ENCODE data around the gene SPARCL1. TPM values are rescaled to one million over a fixed set of nuclear protein-coding genes. Genes with fewer than 3 reads are reported as not detected.
"Not testable (repeated sequence)": the region's sequence is repeated elsewhere in the genome, so short reads cannot be mapped to it uniquely, and the experiment has no call there.

Gene SPARCL1
- total RNA-seq, 4 donors from 2014 or later = 438 to 1,726 (median 559) TPM

DNA sequence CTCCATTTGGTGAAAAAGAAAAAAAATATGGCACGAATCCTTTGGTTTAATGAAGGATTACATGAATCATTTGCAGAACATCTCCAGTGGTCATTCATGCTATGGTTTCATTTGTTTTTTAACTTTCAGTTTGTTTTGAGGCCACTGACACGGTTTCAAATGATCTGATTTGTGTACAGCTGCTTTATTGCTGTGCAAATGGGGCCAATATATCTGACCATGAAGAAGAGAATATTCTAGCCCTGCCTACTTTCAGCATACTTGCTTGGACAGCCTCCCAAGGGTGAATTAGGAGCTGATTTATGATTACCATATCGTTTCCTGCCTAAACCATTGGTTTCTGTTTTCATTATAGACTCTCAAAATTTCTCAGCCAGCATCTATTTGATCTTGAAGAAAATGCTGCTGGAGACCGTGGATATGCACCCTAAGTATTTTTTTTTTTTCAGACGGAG lies 30.7 kb downstream of the SPARCL1 start:
- TF ChIP-seq, protein P1, sequence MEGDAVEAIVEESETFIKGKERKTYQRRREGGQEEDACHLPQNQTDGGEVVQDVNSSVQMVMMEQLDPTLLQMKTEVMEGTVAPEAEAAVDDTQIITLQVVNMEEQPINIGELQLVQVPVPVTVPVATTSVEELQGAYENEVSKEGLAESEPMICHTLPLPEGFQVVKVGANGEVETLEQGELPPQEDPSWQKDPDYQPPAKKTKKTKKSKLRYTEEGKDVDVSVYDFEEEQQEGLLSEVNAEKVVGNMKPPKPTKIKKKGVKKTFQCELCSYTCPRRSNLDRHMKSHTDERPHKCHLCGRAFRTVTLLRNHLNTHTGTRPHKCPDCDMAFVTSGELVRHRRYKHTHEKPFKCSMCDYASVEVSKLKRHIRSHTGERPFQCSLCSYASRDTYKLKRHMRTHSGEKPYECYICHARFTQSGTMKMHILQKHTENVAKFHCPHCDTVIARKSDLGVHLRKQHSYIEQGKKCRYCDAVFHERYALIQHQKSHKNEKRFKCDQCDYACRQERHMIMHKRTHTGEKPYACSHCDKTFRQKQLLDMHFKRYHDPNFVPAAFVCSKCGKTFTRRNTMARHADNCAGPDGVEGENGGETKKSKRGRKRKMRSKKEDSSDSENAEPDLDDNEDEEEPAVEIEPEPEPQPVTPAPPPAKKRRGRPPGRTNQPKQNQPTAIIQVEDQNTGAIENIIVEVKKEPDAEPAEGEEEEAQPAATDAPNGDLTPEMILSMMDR (IDR thresholded peaks at IDR 0.05) = no peak

GRCh38 chr4:87497578-87497977 lies 31.6 kb downstream of the SPARCL1 start:
- DNase-seq (ENCODE audit: low spot score) (no peak), ATAC-seq (ENCODE audit: low FRiP score) (no peak)
- TF ChIP-seq, protein P1 (IDR thresholded peaks at IDR 0.05) = no peak

More for the DNA sequence above, 30.7 kb downstream of the SPARCL1 start:
- no peak for ATAC-seq (ENCODE audit: low FRiP score)
- no peak for DNase-seq (ENCODE audit: low spot score)

DNA sequence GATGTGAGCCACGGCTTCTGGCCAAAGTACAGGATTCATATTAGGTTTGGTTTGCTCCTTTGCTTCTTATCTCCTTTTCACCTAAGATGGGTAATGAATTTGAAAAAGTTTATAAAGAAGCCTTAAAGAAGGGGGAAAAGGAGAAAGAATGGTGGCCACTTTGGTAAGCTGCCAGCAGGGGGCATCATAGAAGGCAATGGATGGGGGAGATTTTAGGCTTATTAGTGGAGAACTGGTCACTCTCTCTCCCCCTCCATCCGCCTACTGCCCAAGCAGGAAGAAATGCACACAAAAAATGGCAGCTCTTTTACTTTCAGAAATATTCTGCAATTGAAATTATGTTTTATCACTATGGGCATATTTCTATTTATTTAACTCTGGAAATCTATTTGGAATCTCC lies 32.0 kb downstream of the SPARCL1 start:
- no peak for ATAC-seq (ENCODE audit: low FRiP score)
- no peak for DNase-seq (ENCODE audit: low spot score)
- TF ChIP-seq, protein P1 (IDR thresholded peaks at IDR 0.05) = no peak

- DNase-seq (ENCODE audit: low spot score) (no peak), ATAC-seq (ENCODE audit: low FRiP score) (no peak)
- TF ChIP-seq, protein P1 (IDR thresholded peaks at IDR 0.05) = no peak
These were observed 36.1 kb downstream of the SPARCL1 start for GRCh38 chr4:87493115-87493514.

GRCh38 chr4:87491851-87492250 lies 37.3 kb downstream of the SPARCL1 start:
- ATAC-seq (ENCODE audit: low FRiP score); DNase-seq (ENCODE audit: low spot score): not testable (repeated sequence)

DNA sequence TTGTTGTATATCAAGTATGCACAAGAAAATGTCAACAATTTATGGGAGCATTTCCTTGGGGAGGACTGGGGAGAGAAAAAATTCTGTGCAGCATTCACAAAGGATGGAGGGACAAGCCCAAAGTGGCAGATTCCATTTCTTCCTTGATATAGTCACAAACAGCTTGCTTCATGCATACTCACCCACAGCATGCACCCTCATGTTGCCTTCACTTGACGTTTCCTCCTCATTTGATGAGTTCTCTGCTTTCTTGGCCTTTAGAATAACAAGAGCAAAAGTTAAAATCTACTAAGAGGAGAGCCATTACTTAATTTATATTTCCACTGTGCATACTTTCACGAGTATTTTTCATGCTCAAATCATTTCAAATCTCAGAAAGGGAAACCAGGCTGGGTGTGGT lies 37.7 kb downstream of the SPARCL1 start:
- no peak for ATAC-seq (ENCODE audit: low FRiP score)
- TF ChIP-seq, protein P1 (IDR thresholded peaks at IDR 0.05) = no peak
- DNase-seq (ENCODE audit: low spot score) = no peak

DNA sequence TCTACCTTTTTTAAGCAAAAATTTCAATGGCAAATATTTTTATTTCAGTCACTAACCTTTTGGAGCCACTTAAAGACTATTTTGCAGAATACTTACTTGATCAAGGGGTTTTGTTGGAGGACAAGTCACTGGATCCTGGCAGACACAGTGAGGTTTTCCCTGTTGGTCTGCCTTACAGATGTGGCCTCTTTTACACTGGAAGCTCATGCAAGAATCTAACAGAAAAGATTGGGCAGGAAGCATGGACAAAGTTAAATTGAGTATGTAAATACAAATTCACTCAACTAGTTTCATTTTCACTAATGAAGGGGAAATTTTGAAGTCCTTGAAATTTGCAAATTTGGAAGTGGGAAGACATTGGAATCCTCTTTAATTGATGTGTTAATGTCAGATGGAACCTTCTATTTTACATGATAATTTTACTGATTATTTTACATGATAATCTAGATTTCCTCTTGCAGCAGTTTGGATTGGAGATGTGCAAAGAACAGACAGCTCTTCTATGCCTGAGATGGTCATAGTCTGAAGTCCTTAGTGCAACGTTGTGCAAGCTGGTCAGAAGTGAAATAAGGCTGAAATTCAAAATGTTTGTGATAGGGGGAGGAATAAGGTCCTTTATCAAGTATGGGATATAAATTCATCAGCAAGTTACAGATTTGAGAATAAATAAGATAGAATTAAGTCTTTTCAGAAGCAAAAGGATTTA lies 38.4 kb downstream of the SPARCL1 start:
- ATAC-seq (ENCODE audit: low FRiP score) (no peak), DNase-seq (ENCODE audit: low spot score) (no peak)
- TF ChIP-seq, protein P1 (IDR thresholded peaks at IDR 0.05) = no peak
